ENCODE results near the gene LRRN2.

GRCh38 chr1:204726478-204726877, 40.9 kb upstream of the LRRN2 start:
- TF ChIP-seq POLR2A (IDR thresholded peaks at IDR 0.05) (no peak), CTCF (IDR thresholded peaks at IDR 0.05) (no peak)

Measured in body of pancreas (tissue), 4 donors.